CD4-positive, alpha-beta T cell treated with Interleukin-12 subunit alpha and Interleukin-12 subunit beta, for 1 hour (primary cell): ENCODE results near the gene NUDT16.

Experiments
- DNase-seq: peaks from one replicate; pipeline ENCODE4 v3.0.0-alpha.2; 2020

The NUDT16 gene

GRCh38 chr3:131386429-131387165, 5.0 kb downstream of the NUDT16 start:
- DNase-seq = no peak

- DNase-seq = no peak
Measured at GRCh38 chr3:131387796-131388489, 6.4 kb downstream of the NUDT16 start.

- DNase-seq = no peak
Measured at GRCh38 chr3:131388490-131388799, 6.9 kb downstream of the NUDT16 start.

- no peak for DNase-seq
Measured at GRCh38 chr3:131390331-131390730, 8.8 kb downstream of the NUDT16 start.

- no peak for DNase-seq
Measured at GRCh38 chr3:131393051-131393450, 11.5 kb downstream of the NUDT16 start.

- no peak for DNase-seq
Measured at GRCh38 chr3:131393868-131394267, 12.3 kb downstream of the NUDT16 start.

GRCh38 chr3:131394400-131394799, 12.8 kb downstream of the NUDT16 start:
- no peak for DNase-seq

- DNase-seq = no peak
Measured at GRCh38 chr3:131396170-131396569, 14.6 kb downstream of the NUDT16 start.

- no peak for DNase-seq
Measured at GRCh38 chr3:131397889-131398288, 16.3 kb downstream of the NUDT16 start.

GRCh38 chr3:131401978-131402377, 20.4 kb downstream of the NUDT16 start:
- no peak for DNase-seq

GRCh38 chr3:131402391-131403039, 20.9 kb downstream of the NUDT16 start:
- DNase-seq = no peak

- DNase-seq = no peak
Measured at GRCh38 chr3:131403216-131403895, 21.8 kb downstream of the NUDT16 start.

GRCh38 chr3:131405411-131405810, 23.8 kb downstream of the NUDT16 start:
- no peak for DNase-seq

GRCh38 chr3:131406274-131406673, 24.7 kb downstream of the NUDT16 start:
- no peak for DNase-seq

- DNase-seq = no peak
Measured at GRCh38 chr3:131417751-131418150, 36.2 kb downstream of the NUDT16 start.

GRCh38 chr3:131421301-131421700, 39.7 kb downstream of the NUDT16 start:
- no peak for DNase-seq

- no peak for DNase-seq
Measured at GRCh38 chr3:131421957-131422498, 40.5 kb downstream of the NUDT16 start.

- DNase-seq = no peak
Measured at GRCh38 chr3:131427226-131427625, 45.7 kb downstream of the NUDT16 start.

- no peak for DNase-seq
Measured at GRCh38 chr3:131431754-131432153, 50.2 kb downstream of the NUDT16 start.

- DNase-seq = no peak
Measured at GRCh38 chr3:131432441-131432840, 50.9 kb downstream of the NUDT16 start.

- DNase-seq = no peak
Measured at GRCh38 chr3:131435000-131435399, 53.4 kb downstream of the NUDT16 start.
